ENCODE data around the gene INSR. TPM values are rescaled to one million over a fixed set of nuclear protein-coding genes. Genes with fewer than 3 reads are reported as not detected.

The INSR gene
- polyA plus RNA-seq, 1 of the 3 experiments (the other 2 are of a cell fraction): 3.6 TPM

DNA sequence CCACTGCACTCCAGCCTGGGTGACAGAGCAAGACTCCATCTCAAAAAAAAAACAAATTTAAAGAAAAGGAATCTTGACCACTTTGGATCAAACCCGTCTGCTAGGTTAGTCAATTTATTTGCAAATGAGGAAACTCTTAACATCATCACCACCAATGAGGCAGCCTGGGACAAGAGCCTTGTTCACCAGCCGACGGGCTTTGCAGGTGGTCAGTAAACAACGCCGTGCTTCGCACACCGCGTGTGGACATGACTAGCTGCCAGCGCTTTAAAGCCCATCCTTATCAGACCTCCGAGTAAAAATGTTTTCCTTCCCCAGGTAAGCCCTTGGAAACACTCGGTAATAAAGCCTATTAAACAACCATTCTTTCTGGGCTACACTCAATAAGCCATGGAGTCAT lies 41.9 kb downstream of the INSR start:
- 95% methylated on average over 11 of the region's 11 CpGs for WGBS (ENCODE audit: low lambda C conversion rate)
- Histone ChIP-seq H3K79me2 (ENCODE audit: insufficient read depth) (no peaks in the 10 kb centered on the region), H3K27me3 (ENCODE audit: insufficient read depth) (no peaks in the 10 kb centered on the region), H3K9ac (no peak overlapping the region), H3K36me3 (replicated peaks in 1 of 2; ENCODE audit: control insufficient read depth in 1 of 2, insufficient read depth in 2 of 2, low read length in 1 of 2) (no peaks in the 10 kb centered on the region), H4K20me1 (ENCODE audit: insufficient read depth) (no peaks in the 10 kb centered on the region), H2AFZ (ENCODE audit: low read depth) (no peak overlapping the region), H3K4me3 (ENCODE audit: low read depth in 2 of 2, low read length in 1 of 2) (no peak overlapping the region), H3K9me2 (no peaks in the 10 kb centered on the region), H3K4me1 (ENCODE audit: control insufficient read depth in 1 of 2, insufficient read depth in 2 of 2, low read depth in 1 of 2, low read length in 1 of 2) (no peaks in the 10 kb centered on the region; a peak in 1 of 4 replicates), H3K4me2 (no peak overlapping the region), H3K9me3 (no peaks in the 10 kb centered on the region), H3K27ac (ENCODE audit: low read depth in 2 of 2, low read length in 1 of 2) (no peak overlapping the region), H3F3A (replicated peaks; ENCODE audit: insufficient read depth) (no peaks in the 10 kb centered on the region)
- TF ChIP-seq ELF1 (IDR thresholded peaks at IDR 0.05) (no peak), MEF2A (IDR thresholded peaks at IDR 0.05; ENCODE audit: borderline replicate concordance, low read depth) (no peak), FOXJ3 (CRISPR knock-in tag; IDR thresholded peaks at IDR 0.05) (no peak), JUND (IDR thresholded peaks at IDR 0.05) (no peak), CHD2 (IDR thresholded peaks at IDR 0.05; ENCODE audit: low read length, partially characterized antibody) (no peak), USF1 (IDR thresholded peaks at IDR 0.05; ENCODE audit: borderline replicate concordance, low read depth) (no peak), POLR2AphosphoS5 (IDR thresholded peaks at IDR 0.05; ENCODE audit: low read depth, low read length) (no peak), IRF3 (IDR thresholded peaks at IDR 0.05; ENCODE audit: low read depth, low read length) (no peak), MXI1 (IDR thresholded peaks at IDR 0.05; ENCODE audit: low read depth, low read length) (no peak), TEAD4 (IDR thresholded peaks at IDR 0.05; ENCODE audit: borderline replicate concordance, insufficient read depth) (no peak), SMC3 (IDR thresholded peaks at IDR 0.05; ENCODE audit: low read depth, low read length) (no peak), RAD21 (IDR thresholded peaks at IDR 0.05; ENCODE audit: low read length) (no peak)
- TF ChIP-seq, protein P1, sequence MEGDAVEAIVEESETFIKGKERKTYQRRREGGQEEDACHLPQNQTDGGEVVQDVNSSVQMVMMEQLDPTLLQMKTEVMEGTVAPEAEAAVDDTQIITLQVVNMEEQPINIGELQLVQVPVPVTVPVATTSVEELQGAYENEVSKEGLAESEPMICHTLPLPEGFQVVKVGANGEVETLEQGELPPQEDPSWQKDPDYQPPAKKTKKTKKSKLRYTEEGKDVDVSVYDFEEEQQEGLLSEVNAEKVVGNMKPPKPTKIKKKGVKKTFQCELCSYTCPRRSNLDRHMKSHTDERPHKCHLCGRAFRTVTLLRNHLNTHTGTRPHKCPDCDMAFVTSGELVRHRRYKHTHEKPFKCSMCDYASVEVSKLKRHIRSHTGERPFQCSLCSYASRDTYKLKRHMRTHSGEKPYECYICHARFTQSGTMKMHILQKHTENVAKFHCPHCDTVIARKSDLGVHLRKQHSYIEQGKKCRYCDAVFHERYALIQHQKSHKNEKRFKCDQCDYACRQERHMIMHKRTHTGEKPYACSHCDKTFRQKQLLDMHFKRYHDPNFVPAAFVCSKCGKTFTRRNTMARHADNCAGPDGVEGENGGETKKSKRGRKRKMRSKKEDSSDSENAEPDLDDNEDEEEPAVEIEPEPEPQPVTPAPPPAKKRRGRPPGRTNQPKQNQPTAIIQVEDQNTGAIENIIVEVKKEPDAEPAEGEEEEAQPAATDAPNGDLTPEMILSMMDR (IDR thresholded peaks at IDR 0.05): no peak
- TF ChIP-seq, protein P2, sequence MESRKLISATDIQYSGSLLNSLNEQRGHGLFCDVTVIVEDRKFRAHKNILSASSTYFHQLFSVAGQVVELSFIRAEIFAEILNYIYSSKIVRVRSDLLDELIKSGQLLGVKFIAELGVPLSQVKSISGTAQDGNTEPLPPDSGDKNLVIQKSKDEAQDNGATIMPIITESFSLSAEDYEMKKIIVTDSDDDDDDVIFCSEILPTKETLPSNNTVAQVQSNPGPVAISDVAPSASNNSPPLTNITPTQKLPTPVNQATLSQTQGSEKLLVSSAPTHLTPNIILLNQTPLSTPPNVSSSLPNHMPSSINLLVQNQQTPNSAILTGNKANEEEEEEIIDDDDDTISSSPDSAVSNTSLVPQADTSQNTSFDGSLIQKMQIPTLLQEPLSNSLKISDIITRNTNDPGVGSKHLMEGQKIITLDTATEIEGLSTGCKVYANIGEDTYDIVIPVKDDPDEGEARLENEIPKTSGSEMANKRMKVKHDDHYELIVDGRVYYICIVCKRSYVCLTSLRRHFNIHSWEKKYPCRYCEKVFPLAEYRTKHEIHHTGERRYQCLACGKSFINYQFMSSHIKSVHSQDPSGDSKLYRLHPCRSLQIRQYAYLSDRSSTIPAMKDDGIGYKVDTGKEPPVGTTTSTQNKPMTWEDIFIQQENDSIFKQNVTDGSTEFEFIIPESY (IDR thresholded peaks at IDR 0.05; ENCODE audit: borderline replicate concordance, low read depth): no peak
- CTCF ChIA-PET: no interaction called here
- POLR2A ChIA-PET: no interaction called here
- no peak for DNase-seq
